GM19463 (cell line): Measurements from ENCODE around the gene ZNF132.
"Not testable (repeated sequence)": the region's sequence is repeated elsewhere in the genome, so short reads cannot be mapped to it uniquely, and the experiment has no call there.

Experiments used
- ATAC-seq: cut with Tn5 transposase; IDR thresholded peaks from one replicate; pipeline ENCODE4 v1.9.1; 2021; ENCODE audit warnings: mild to moderate bottlenecking, moderate library complexity; ENCODE audit not compliant: unreplicated experiment

The ZNF132 gene

GRCh38 chr19:58468216-58468839 is 28.4 kb upstream of the ZNF132 start:
- no peak for ATAC-seq

GRCh38 chr19:58466760-58467589 is 27.0 kb upstream of the ZNF132 start, which contains the start of gene ZNF324:
Gene ZNF324 (plus strand): TSS chr19:58467080. CDS start chr19:58469186, 2,106 bp downstream.
- ATAC-seq: peak; percentile 95

- ATAC-seq: peak; percentile 10
Observed at GRCh38 chr19:58466089-58466759, 26.3 kb upstream of the ZNF132 start.

GRCh38 chr19:58460039-58460438 is 20.1 kb upstream of the ZNF132 start:
- no peak for ATAC-seq

GRCh38 chr19:58456111-58456510 is 16.2 kb upstream of the ZNF132 start:
- no peak for ATAC-seq

- no peak for ATAC-seq
Observed at GRCh38 chr19:58455306-58455705, 15.4 kb upstream of the ZNF132 start.

GRCh38 chr19:58453743-58454142 is 13.8 kb upstream of the ZNF132 start:
- ATAC-seq: no peak

GRCh38 chr19:58451358-58452101 is 11.6 kb upstream of the ZNF132 start, which contains the start of gene ZNF324B:
Gene ZNF324B (plus strand): TSS chr19:58451622. CDS start chr19:58453702, 2,080 bp downstream.
- ATAC-seq: peak; percentile 97

- ATAC-seq: peak; percentile 7
Observed at GRCh38 chr19:58450856-58451357, 11.0 kb upstream of the ZNF132 start.

GRCh38 chr19:58449980-58450379 is 10.0 kb upstream of the ZNF132 start:
- not testable (repeated sequence) for ATAC-seq

GRCh38 chr19:58448860-58449259 is 8.9 kb upstream of the ZNF132 start:
- ATAC-seq: not testable (repeated sequence)

- not testable (repeated sequence) for ATAC-seq
Observed at GRCh38 chr19:58442986-58443385, 3.0 kb upstream of the ZNF132 start.

- ATAC-seq: no peak
Observed at GRCh38 chr19:58440556-58440955, 603 bp upstream of the ZNF132 start.

GRCh38 chr19:58434217-58434616 is 5.7 kb downstream of the ZNF132 start:
- no peak for ATAC-seq

GRCh38 chr19:58429745-58430144 is 10.2 kb downstream of the ZNF132 start:
- no peak for ATAC-seq

- no peak for ATAC-seq
Observed at GRCh38 chr19:58428617-58429016, 11.3 kb downstream of the ZNF132 start.

- ATAC-seq: no peak
Observed at GRCh38 chr19:58417071-58417470, 22.9 kb downstream of the ZNF132 start.

GRCh38 chr19:58416604-58417003 is 23.3 kb downstream of the ZNF132 start:
- ATAC-seq: no peak

GRCh38 chr19:58409010-58409790 is 30.8 kb downstream of the ZNF132 start:
- no peak for ATAC-seq
